ENCODE data around the gene CACNA1I.

- TF ChIP-seq CTCF (conservative IDR thresholded peaks at IDR 0.05) (no peak), ZFX (IDR thresholded peaks at IDR 0.05) (no peak)
Observed at GRCh38 chr22:39718206-39718605, 147.7 kb downstream of the CACNA1I start.
